HG03039 (cell line): ENCODE measurements around the gene TBC1D22A.

Source experiments
- ATAC-seq: cut with Tn5 transposase; IDR thresholded peaks from one replicate; pipeline ENCODE4 v1.9.1; 2021; ENCODE audit warnings: mild to moderate bottlenecking, moderate library complexity; ENCODE audit not compliant: unreplicated experiment

Gene TBC1D22A

GRCh38 chr22:47201996-47202818 lies 439.8 kb downstream of the TBC1D22A start:
- no peak for ATAC-seq

GRCh38 chr22:47202819-47203553 lies 440.5 kb downstream of the TBC1D22A start:
- no peak for ATAC-seq

DNA sequence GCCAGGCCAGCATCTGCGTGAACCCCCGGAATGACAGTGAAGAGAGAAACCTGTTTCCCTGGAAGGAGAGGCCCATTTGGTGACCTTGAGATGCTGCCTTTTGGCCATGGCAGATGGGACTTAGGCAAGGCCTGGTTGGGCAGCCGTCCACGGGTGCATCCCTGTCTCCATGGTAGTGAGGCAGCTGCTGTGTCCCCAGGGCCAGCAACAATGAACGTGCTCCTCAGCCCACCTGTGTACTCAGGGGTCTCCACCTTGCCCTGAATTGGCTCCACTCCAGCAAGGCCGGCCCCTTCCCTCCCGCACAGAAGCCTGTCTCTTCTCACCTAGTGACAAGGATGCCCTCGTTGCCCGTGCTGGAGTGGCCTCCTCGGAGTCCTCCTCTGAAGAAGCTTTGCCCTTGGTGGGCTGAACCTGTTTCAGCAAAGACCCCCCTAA lies 441.1 kb downstream of the TBC1D22A start:
- ATAC-seq: no peak

DNA sequence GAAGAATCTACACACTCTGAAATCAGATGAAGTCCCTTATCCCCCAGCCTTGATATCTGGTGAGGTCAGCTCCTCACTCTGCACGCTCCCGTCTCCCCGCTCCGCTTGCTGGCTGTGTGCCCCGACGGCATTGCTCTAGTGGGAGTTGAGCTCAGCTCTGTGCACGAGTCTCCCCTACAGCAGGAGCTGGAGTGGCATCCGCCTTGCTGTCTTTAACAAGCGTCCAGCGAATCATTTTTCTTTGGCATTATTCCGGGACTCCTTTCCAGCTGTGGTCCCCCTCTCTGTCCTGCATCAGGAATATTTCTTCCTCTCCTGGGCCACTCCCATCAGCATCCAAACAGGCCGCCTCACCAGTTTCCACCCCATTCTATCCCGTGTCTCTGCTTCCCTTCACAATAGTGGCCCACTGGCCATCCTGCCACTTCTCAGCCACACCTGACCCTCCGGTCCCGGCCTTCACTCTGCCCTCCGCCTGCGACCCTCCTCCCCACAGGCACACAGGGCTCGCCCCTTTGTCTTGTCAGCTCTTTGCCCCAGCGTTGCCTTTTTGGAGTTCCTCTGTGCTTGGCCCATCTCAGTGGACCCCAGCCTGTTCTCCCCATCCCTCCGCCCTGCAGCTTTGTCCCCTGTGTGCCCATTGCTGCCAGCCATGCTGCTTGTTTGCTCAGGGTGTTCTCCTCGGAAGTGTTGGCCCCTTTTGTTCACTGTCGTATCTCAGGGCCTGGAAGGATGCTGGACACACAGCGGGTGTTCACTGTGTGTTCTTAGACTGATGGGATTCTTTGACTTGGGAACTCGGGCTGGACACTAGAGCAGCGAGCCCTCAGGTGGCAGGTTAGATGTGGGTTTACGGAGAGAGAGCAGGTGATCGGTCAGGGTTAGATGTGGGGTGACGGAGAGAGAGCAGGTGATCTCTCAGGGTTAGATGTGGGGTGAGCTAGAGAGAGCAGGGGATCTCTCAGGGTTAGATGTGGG lies 441.8 kb downstream of the TBC1D22A start:
- ATAC-seq: no peak

- no peak for ATAC-seq
These were observed 442.6 kb downstream of the TBC1D22A start for GRCh38 chr22:47205081-47205491.

DNA sequence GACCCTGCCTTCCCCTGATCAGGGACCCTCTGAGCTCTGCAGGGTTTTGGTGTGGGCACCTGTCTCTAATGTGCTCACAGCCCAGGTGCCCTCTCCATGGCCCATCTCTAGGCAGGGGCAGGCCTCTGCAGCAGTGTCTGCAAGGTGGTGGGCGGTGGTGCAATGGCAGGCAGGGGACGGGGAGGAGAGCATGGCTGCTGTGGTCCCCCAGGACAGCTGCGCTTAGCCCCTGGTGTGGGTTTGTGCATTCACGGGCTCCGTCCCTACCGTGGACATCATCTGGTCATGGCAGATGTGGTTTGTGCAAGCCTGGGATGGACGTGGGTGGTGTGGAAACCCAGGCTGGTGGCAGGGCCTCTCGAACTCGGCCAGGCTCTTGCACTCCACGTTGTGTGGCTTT lies 443.1 kb downstream of the TBC1D22A start:
- ATAC-seq: no peak

DNA sequence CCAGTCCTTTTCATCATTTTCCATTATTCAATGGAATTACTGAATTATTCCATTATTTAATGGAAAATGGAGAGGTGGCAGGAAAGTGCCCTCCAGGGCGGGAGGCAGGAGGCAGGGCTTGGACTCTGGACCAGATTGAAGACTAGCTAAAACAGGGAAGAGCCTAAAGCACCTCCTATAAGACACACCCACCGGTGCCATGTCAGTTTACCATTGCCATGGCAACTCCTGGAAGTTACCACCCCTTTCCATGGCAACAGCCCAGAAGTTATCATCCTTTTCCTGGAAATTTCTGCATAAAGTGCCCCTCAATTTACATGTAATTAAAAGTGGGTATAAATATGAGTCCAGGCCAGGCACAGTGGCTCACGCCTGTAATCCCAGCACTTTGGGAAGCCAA lies 443.7 kb downstream of the TBC1D22A start:
- no peak for ATAC-seq

- ATAC-seq: no peak
These were observed 444.3 kb downstream of the TBC1D22A start for GRCh38 chr22:47206666-47207218.

GRCh38 chr22:47207387-47207786 lies 444.9 kb downstream of the TBC1D22A start:
- no peak for ATAC-seq

- ATAC-seq: no peak
These were observed 445.6 kb downstream of the TBC1D22A start for GRCh38 chr22:47207846-47208554.

DNA sequence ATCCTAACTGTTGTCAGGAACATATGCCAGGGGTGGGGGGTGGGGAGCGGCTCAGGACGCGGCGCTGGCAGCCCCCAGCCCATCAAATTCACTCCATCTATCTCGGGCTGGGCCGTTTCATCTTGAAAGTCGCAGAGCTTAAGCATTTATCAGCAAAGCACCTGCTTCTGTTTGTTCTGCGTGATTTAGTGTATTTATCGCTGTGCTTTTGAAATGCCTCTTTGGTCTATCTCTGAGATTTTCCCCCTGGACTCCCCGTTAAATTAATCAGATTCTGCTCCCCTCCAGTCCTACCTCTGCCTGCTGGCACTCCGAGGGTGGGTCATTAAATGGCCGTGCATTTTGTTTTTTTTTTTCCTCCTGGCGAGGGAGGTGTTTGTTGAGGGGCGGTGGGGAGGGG lies 446.2 kb downstream of the TBC1D22A start:
- ATAC-seq: no peak

DNA sequence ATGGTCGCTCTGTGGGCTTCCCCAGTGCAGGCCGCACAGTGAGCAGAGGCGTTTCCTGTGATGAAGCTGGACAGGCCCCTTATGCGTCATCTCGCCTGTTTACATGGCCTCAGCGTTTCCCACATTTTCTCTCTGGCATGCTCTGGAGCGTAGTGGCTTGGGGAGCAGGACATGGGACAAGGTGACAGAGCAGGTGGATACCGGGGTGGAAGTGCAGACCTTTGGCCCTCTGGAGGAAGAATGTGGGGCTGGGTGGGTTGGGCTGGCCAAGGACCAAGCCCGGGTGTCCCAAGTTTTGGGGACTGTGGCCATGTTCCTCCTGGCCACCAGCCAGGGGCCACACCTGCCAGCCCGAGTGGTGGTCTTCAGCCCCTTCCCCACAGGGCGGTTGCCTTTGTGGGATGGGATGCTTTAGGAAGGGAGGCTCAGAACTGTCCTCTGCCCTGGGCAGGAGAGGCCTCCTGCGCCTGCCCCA lies 446.6 kb downstream of the TBC1D22A start:
- ATAC-seq: no peak

GRCh38 chr22:47209547-47210023 lies 447.1 kb downstream of the TBC1D22A start:
- ATAC-seq: no peak

DNA sequence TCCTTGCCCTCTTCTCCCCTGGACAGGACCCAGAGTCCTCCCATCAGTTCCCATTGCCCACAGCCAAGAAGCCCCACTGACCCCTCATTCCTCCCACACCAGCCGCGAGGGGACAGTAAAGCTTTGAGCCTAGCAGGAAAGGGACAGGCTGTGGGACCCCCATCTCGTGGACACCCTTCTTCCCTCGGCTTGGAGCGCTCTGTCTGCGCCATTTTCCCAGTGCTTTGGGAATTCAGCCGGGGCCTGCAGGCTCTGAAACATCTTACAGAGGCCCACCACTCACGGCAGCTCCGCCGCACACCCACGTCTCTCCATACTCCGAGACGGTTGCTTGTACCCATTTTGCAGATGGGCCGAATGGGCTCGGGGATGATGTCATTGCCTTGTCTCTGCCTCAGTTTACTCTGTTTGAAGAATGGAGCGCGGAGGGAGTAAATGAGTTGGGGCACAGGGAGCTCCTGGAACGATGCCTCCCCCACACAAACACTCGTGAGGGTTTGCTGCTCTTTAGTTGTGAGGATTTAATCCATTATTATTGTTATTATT lies 447.7 kb downstream of the TBC1D22A start:
- no peak for ATAC-seq

- ATAC-seq: no peak
These were observed 448.2 kb downstream of the TBC1D22A start for GRCh38 chr22:47210686-47211085.

GRCh38 chr22:47213571-47214230 lies 451.3 kb downstream of the TBC1D22A start:
- no peak for ATAC-seq

GRCh38 chr22:47215851-47216250 lies 453.4 kb downstream of the TBC1D22A start:
- ATAC-seq: no peak

- no peak for ATAC-seq
These were observed 456.2 kb downstream of the TBC1D22A start for GRCh38 chr22:47218671-47219070.

- ATAC-seq: no peak
These were observed 457.3 kb downstream of the TBC1D22A start for GRCh38 chr22:47219789-47220188.
